GM19023 (cell line): Measurements from ENCODE around the gene GSTP1.
"Not testable (repeated sequence)": the region's sequence is repeated elsewhere in the genome, so short reads cannot be mapped to it uniquely, and the experiment has no call there.

Experiments used
- ATAC-seq: cut with Tn5 transposase; IDR thresholded peaks from one replicate; pipeline ENCODE4 v1.9.1; 2021; ENCODE audit warnings: mild to moderate bottlenecking, moderate library complexity; ENCODE audit not compliant: unreplicated experiment

Gene GSTP1

GRCh38 chr11:67583247-67584204 is at the start of gene GSTP1:
Gene GSTP1, plus strand, starts transcription at chr11:67583812. Its CDS starts 32 bp downstream, at chr11:67583844.
- peak; percentile 63 for ATAC-seq

- no peak for ATAC-seq
Measured at GRCh38 chr11:67534070-67534679, 49.4 kb upstream of the GSTP1 start.

GRCh38 chr11:67535561-67535960 is 48.1 kb upstream of the GSTP1 start:
- no peak for ATAC-seq

- no peak for ATAC-seq
Measured at GRCh38 chr11:67538306-67538705, 45.3 kb upstream of the GSTP1 start.

- no peak for ATAC-seq
Measured at GRCh38 chr11:67538823-67539505, 44.6 kb upstream of the GSTP1 start.

- ATAC-seq, result no peak
Measured at GRCh38 chr11:67539550-67539949, 44.1 kb upstream of the GSTP1 start.

- no peak for ATAC-seq
Measured at GRCh38 chr11:67541198-67541597, 42.4 kb upstream of the GSTP1 start.

GRCh38 chr11:67542169-67542568 is 41.4 kb upstream of the GSTP1 start:
- no peak for ATAC-seq

- no peak for ATAC-seq
Measured at GRCh38 chr11:67542971-67543370, 40.6 kb upstream of the GSTP1 start.

- ATAC-seq, result no peak
Measured at GRCh38 chr11:67543585-67543984, 40.0 kb upstream of the GSTP1 start.

- no peak for ATAC-seq
Measured at GRCh38 chr11:67544616-67545242, 38.9 kb upstream of the GSTP1 start.

- no peak for ATAC-seq
Measured at GRCh38 chr11:67545280-67545679, 38.3 kb upstream of the GSTP1 start.

- not testable (repeated sequence) for ATAC-seq
Measured at GRCh38 chr11:67548112-67548511, 35.5 kb upstream of the GSTP1 start.

GRCh38 chr11:67548555-67549110 is 35.0 kb upstream of the GSTP1 start:
- no peak for ATAC-seq

GRCh38 chr11:67551127-67551526 is 32.5 kb upstream of the GSTP1 start:
- no peak for ATAC-seq

- not testable (repeated sequence) for ATAC-seq
Measured at GRCh38 chr11:67551697-67552096, 31.9 kb upstream of the GSTP1 start.

GRCh38 chr11:67556244-67556643 is 27.4 kb upstream of the GSTP1 start:
- no peak for ATAC-seq

GRCh38 chr11:67558084-67558772 is 25.4 kb upstream of the GSTP1 start:
- no peak for ATAC-seq

- ATAC-seq, result no peak
Measured at GRCh38 chr11:67561971-67562619, 21.5 kb upstream of the GSTP1 start.
